B cell (primary cell): ENCODE measurements around the gene EXOC4.

Experiments
- CTCF ChIP-seq: fragments of 200-600 bp; IDR thresholded peaks from one replicate; pipeline ENCODE4 v1.8.0; 2022; ENCODE audit warnings: antibody characterized with exemption, mild to moderate bottlenecking
- EZH2 ChIP-seq: IDR thresholded peaks from 2 replicates; pipeline ENCODE4 v1.6.1; 2012; ENCODE audit warnings: borderline replicate concordance, low read depth, mild to moderate bottlenecking, moderate library complexity, low read length; ENCODE audit not compliant: insufficient read depth, poor library complexity, severe bottlenecking

GRCh38 chr7:133977409-133978274 lies 724.8 kb downstream of the EXOC4 start:
- no peak for TF ChIP-seq CTCF
- TF ChIP-seq EZH2 = no peak
